ENCODE data around the gene CAMTA1.
"Not testable (repeated sequence)": the region's sequence is repeated elsewhere in the genome, so short reads cannot be mapped to it uniquely, and the experiment has no call there.

Gene CAMTA1

GRCh38 chr1:7587108-7587772 lies 802.0 kb downstream of the CAMTA1 start:
- DNase-seq (ENCODE audit: low read depth in 2 of 3, low spot score in 1 of 3): no peak

DNA sequence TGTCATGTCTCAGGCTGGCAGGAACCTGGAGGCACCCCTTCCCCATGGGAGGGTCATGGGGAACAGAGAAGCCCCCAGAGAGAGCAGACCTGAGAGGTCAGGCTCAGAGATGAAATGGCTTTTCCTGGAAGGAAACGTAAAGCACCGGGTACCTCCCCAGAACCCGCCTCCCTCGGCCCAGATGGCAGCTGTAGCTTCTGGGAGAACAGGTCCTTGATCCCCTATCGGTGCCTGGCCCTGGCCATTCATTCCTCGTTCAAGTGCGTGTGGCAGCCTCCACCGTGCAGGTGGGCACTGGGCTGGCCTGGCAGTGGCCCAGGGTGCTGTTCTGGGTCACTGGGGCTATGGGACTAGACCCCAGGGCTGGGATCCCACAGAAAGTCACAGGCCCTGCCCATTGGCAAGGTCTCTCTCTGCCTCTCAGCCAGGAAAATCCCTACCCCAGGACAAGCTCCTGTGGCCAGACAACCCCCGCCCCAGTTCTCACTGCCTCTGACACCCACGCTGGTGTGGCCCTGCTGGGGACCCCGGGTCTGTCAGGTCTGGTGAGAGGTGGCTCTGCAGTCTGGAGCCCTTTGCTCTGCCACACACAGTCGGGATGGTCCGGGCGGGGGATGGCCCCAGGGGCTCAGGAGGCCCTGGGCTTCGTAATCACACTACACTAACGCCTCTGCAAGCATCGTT lies 802.7 kb downstream of the CAMTA1 start:
- DNase-seq (ENCODE audit: low read depth in 2 of 3, low spot score in 1 of 3): no peak

GRCh38 chr1:7588457-7588827 lies 803.2 kb downstream of the CAMTA1 start:
- no peak for DNase-seq (ENCODE audit: low read depth in 2 of 3, low spot score in 1 of 3)

DNA sequence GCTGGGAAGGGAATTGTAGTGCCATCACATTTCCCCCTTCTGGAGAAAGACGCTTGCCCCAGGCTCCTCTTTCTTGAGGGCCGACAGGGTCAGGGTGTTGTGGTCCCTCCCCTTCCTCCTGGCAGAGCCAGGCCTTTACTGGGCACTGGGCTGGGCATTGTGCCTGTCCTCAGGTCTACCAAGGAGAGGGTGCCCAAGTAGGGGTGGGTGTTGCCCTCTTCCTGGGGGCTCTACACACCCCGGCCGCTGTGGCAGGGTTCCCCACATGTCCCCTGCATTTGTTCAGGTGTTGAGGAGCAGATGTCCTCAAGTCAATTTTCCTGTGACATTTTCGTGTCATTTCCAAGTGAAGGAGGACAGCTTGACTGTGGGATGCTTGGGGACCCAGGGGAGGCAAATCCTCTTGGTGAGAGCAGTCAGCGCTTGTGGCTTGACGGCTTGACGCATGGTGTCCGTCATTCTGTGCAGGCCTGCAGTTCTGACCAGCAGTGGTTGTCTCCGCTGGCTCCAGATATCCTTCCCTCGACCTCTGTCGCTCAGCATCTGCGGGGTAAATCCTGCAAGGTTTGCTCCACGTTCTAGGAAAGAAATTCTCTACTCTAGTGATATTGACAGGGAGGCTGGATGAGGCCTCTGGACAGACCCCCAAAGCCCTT lies 804.0 kb downstream of the CAMTA1 start:
- DNase-seq (ENCODE audit: low read depth in 2 of 3, low spot score in 1 of 3): no peak

GRCh38 chr1:7589774-7590425 lies 804.6 kb downstream of the CAMTA1 start:
- no peak for DNase-seq (ENCODE audit: low read depth in 2 of 3, low spot score in 1 of 3)

DNA sequence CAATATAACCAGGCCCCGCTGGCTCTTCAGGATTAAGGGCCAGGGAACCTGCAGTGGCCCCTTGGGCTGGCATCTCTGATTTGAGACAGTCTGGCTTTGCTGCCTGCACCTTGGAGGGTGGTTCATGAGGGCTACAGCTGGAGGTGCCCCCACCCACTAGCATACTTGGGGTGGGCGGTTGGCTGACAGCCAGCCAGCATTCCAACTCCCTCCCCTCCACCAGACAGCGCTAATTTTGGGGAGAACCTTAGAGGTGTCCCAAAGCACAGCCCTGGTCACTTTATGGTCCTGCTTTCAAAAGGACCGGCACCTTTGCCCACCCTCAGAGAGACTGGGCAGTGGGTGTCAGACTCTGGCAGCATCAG lies 805.2 kb downstream of the CAMTA1 start:
- no peak for DNase-seq (ENCODE audit: low read depth in 2 of 3, low spot score in 1 of 3)

DNA sequence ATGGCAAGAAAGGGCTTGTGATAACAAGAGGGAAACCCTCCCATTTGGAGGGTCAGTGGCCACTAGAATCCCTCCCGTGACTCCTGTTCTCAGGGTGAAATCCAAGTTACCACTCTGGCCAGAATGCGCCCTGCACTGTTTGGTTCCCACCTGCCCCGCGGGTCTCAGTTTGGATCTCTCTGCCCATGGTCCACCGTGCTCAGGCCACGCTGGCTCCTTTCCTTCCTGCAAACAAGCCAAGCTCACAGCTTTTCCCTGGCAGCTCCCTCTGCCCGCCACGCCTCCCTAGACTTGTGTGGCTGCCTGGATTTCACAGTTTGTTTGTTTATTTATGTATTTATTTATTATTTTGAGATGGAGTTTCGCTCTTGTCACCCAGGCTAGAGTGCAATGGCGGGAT lies 806.3 kb downstream of the CAMTA1 start:
- DNase-seq (ENCODE audit: low read depth in 2 of 3, low spot score in 1 of 3): no peak

DNA sequence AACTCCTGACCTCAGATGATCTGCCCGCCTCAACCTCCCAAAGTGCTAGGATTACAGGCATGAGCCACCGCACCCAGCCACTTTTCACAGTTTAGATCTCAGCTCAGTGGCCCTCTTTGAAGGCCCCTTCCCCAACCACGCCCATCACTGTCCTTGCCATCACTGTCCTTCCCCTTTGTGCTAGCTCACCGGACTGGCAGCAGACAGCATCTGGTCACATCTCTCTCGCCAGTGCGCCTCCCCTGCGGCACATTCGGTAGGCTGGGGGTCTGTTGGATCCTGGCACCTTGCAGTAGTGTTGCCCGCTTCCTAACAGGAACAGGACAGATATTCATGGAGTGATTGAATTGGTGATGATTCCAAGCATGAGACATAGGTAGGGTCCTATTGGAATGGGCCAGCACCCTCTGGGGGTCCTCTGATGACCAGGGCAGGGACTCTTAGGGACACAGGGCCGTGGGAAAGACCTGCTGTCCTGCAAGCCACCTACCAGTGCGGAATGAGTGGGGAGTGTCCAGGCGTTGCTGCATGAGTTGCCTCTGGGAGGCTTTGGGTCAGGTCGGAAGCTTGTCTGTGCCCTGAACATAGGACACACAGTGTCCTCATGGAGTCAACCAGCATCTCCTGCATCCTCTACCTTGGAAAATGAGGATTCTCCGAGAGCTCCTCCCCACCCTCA lies 807.0 kb downstream of the CAMTA1 start:
- DNase-seq (ENCODE audit: low read depth in 2 of 3, low spot score in 1 of 3): no peak

GRCh38 chr1:7594002-7594713 lies 808.9 kb downstream of the CAMTA1 start:
- DNase-seq (ENCODE audit: low read depth in 2 of 3, low spot score in 1 of 3): no peak

GRCh38 chr1:7594714-7595295 lies 809.6 kb downstream of the CAMTA1 start:
- no peak for DNase-seq (ENCODE audit: low read depth in 2 of 3, low spot score in 1 of 3)

- DNase-seq (ENCODE audit: low read depth in 2 of 3, low spot score in 1 of 3): no peak
These were observed 810.1 kb downstream of the CAMTA1 start for GRCh38 chr1:7595336-7595735.

DNA sequence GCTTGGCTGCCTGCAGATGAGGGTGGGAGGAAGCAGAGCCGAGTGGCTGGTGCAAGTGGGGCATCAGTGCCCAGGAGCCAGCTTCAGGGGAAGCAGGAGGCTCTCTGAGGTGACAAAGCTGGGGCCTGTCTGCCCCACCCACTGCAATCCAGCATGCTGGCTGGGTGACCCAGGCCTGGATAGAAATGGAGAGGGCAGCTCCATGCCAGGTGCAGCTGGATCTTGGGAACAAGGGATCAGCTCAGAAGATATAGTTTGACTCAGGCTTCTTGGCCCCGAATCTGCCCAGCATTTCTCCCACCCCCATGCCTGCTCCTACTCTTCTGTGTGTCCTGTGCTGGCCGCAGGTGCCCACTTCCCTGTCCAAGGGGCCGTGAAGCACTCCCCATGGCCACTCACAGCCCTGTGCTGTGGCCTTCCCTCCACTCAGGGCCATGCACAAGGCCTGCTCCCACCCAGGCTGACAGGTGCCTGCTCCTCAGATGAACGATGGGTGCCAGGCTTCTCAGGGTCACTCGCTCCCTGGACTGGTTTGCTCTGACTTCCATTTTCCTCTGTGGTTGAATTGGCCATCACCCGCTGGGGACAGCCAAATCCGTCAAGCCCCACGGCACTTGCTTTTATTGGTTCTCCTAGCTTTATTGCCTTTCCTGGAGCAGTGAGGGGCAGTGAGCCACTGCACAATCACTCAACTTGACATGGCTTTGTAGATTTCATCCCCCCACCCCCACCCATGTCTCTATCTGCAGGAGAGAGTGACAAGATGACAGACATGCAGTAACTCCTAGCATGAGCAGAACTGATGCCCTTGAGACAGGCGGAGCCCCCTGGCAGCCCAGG lies 811.1 kb downstream of the CAMTA1 start:
- DNase-seq (ENCODE audit: low read depth in 2 of 3, low spot score in 1 of 3): no peak

DNA sequence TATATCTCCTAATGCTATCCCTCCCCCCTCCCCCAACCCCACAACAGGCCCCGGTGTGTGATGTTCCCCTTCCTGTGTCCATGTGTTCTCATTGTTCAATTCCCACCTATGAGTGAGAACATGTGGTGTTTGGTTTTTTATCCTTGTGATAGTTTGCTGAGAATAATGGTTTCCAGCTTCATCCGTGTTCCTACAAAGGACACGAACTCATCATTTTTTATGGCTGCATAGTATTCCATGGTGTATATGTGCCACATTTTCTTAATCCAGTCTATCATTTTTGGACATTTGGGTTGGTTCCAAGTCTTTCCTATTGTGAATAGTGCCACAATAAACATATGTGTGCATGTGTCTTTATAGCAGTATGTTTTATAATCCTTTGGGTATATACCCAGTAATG lies 812.8 kb downstream of the CAMTA1 start:
- DNase-seq (ENCODE audit: low read depth in 2 of 3, low spot score in 1 of 3): not testable (repeated sequence)

DNA sequence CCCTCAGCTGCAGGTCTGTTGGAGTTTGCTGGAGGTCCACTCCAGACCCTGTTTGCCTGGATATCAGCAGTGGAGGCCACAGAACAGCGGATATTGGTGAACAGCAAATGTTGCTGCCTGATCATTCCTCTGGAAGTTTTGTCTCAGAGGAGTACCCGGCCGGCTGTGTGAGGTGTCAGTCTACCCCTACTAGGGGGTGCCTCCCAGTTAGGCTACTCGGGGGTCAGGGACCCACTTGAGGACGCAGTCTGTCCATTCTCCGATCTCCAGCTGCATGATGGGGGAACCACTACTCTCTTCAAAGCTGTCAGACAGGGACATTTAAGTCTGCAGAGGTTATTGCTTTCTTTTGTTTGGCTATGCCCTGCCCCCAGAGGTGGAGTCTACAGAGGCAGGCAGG lies 819.7 kb downstream of the CAMTA1 start:
- DNase-seq (ENCODE audit: low read depth in 2 of 3, low spot score in 1 of 3): not testable (repeated sequence)

GRCh38 chr1:7606096-7606495 lies 820.8 kb downstream of the CAMTA1 start:
- no peak for DNase-seq (ENCODE audit: low read depth in 2 of 3, low spot score in 1 of 3)

- DNase-seq (ENCODE audit: low read depth in 2 of 3, low spot score in 1 of 3): no peak
These were observed 821.8 kb downstream of the CAMTA1 start for GRCh38 chr1:7607097-7607496.

DNA sequence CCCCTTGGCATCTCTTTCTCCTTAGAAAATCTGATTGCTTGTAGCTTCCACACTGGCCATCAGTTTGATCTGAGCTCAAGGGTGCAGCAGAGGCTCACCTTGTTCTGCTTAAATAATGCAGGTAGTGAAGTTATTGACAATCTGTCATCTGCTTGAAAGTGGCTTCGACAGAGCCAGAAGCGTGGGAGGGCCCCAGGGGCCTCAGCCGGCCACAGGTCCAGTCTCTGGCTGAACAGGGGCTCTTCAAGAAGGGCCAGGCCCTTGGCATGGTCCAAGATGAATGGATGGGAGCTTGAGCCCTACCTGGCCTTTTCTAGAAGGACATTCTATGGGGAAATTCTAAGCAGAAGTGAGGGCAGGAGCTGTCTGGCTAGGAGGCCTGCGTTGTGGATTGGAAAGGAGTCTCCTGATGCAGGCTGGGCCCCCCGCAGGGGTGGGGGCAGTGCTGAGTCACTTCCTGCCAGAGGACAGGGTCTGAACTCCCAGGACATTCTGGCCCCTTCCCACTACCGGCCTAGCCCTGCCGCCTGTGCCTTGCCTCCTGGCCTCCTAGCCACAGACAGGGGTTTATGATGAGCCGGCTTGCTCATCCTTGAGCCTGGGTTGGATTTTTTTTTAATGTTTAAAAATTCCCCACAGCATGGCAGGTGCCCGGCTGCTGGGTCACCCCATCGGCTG lies 823.5 kb downstream of the CAMTA1 start:
- no peak for DNase-seq (ENCODE audit: low read depth in 2 of 3, low spot score in 1 of 3)

GRCh38 chr1:7609311-7609994 lies 824.2 kb downstream of the CAMTA1 start:
- DNase-seq (ENCODE audit: low read depth in 2 of 3, low spot score in 1 of 3): no peak

Data from stimulated activated CD4-positive, alpha-beta T cell treated with anti-CD3 and anti-CD28 coated beads, Interleukin-12 subunit alpha, Interleukin-12 subunit beta, amount 100 ng/mL, for 48 hours (primary cell).